Left cardiac atrium (tissue), 4 donors: Measurements from ENCODE around the gene PRPSAP1. TPM values are rescaled to one million over a fixed set of nuclear protein-coding genes. Genes with fewer than 3 reads are reported as not detected.

ENCODE experiments used
- ATAC-seq, 2 donors: fragments of 200-7000 bp; cut with Tn5 transposase; one replicate each; pipeline ENCODE4 v1.9.1; 2020; ENCODE audit warnings: mild to moderate bottlenecking in 2 of 2, moderate library complexity in 2 of 2
- DNase-seq: peaks from one replicate; pipeline ENCODE4 v3.0.0-alpha.2; 2020
- intact Hi-C, 2 donors: fragments of 100-400 bp; cut with DNase I; formaldehyde crosslinking; loops; one replicate each; pipeline versions ENCODE4 v1.14.1 to v1.15.1; 2022 to 2023
- total RNA-seq, 2 donors: library from RNA; stranded (reverse); fragmentation: NEBNext Ultra II Directional; extraction: Animal tissue kit (Norgen Biotek cat#: 25700); gene quantifications; one replicate each; pipeline ENCODE4 v1.2.1, GENCODE V29; 2021
- donor health status: DM: no; HTN: yes; CAD: no.
- donor health status: DM: no; HTN: yes; CAD: no; lungs with severe emphysema.
- donor health status: DM: yes; HTN: yes; CAD: no.
- donor health status: Dilated cardiomyopathy.

Gene PRPSAP1
- total RNA-seq, 2 donors from 2014 or later, result 38.9 to 39.3 TPM

GRCh38 chr17:76296889-76297288 lies 56.8 kb downstream of the PRPSAP1 start:
- ATAC-seq (no peak), DNase-seq (no peak)
- intact Hi-C loops, result loop anchor here (5.0 to 10.0 kb wide), 2 partner anchors 175 to 282 kb away; no protein-coding TSS in a partner anchor

GRCh38 chr17:76296186-76296585 lies 57.5 kb downstream of the PRPSAP1 start:
- peak; percentile 52 to 66 for ATAC-seq
- intact Hi-C loops, result loop anchor here (5.0 to 10.0 kb wide), 2 partner anchors 174 to 281 kb away; no protein-coding TSS in a partner anchor

GRCh38 chr17:76293106-76293505 lies 60.6 kb downstream of the PRPSAP1 start:
- DNase-seq, result no peak

More at GRCh38 chr17:76296186-76296585, 57.5 kb downstream of the PRPSAP1 start:
- no peak for DNase-seq

DNA sequence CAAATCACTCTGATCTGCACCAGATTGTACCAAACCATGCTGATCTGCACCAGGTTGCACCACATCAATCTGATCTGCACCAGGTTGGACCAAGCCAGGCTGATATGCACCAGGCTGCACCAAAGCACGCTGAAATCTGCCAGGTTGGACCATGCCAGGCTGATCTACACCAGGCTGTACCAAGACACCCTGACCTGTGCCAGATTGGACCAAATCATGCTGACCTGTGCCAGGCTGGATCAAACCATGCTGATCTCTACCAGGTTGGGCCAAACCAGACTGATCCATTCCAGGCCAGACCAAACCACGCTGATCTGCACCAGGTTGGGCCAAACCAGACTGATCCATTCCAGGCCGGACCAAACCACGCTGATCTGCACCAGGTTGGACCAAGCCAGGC lies 61.1 kb downstream of the PRPSAP1 start:
- DNase-seq (no peak), ATAC-seq (no peak)
- intact Hi-C loops, result loop anchor here in 1 of 2 donors (10.0 kb wide), 1 partner anchor 278 kb away; no protein-coding TSS in a partner anchor

More at GRCh38 chr17:76293106-76293505, 60.6 kb downstream of the PRPSAP1 start:
- no peak for ATAC-seq
- intact Hi-C loops, result loop anchor here in 1 of 2 donors (10.0 kb wide), 1 partner anchor 278 kb away; no protein-coding TSS in a partner anchor

GRCh38 chr17:76281573-76282371 lies 71.9 kb downstream of the PRPSAP1 start:
- DNase-seq (no peak), ATAC-seq (peak; percentile 21 to 38)
- intact Hi-C loops, result no loop called here

DNA sequence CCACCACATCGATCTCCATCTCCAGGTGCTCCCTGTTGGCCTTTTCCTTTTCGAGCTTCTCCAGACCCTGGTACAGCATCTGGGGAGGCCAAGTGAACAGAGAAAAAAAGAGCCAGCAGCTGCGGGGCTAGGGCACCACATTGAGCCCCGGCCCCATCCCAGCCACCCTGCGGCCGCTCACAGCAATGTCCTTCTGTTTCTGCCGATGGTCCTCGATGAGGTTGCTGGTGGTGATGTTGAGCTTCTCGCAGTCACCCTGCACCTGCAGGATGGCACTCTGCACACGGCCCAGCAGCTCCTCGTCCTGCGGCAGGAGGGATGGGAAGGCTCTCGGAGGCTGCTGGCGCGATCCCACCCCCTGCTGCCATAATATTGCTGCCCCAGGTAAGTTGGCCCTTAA lies 73.1 kb downstream of the PRPSAP1 start:
- intact Hi-C loops, result no loop called here
- DNase-seq (no peak), ATAC-seq (no peak)

DNA sequence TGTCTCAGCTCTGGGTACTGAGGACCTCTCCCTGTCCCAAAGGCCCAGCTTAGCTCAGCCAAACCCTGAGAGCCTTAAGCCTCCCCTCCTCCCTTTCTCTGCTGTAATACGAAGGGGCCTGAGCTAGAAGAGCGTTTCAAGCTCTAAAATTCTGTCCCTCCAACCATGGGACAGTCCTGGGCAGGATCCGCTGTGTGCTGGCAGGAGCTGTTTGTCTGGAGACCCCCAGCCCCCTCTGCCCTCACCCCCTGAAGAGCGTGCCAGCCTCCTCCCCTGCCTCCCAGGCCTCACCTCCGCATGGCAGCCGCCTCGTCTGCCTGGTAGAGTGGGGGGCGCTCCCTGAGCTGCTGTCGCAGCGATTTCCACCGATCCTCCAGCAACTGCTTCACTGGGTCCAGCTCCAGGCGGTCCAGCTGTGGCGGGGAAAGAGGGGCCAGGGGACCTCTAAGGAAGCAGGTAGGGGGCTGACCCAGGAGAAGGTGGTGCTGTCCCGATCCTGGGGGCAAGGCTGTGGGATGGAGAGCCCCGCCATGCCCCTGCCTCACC lies 73.9 kb downstream of the PRPSAP1 start:
- intact Hi-C loops, result loop anchor here (1.0 to 10.0 kb wide), 4 partner anchors 95 to 159 kb away; no protein-coding TSS in a partner anchor
- DNase-seq (no peak), ATAC-seq (no peak)

DNA sequence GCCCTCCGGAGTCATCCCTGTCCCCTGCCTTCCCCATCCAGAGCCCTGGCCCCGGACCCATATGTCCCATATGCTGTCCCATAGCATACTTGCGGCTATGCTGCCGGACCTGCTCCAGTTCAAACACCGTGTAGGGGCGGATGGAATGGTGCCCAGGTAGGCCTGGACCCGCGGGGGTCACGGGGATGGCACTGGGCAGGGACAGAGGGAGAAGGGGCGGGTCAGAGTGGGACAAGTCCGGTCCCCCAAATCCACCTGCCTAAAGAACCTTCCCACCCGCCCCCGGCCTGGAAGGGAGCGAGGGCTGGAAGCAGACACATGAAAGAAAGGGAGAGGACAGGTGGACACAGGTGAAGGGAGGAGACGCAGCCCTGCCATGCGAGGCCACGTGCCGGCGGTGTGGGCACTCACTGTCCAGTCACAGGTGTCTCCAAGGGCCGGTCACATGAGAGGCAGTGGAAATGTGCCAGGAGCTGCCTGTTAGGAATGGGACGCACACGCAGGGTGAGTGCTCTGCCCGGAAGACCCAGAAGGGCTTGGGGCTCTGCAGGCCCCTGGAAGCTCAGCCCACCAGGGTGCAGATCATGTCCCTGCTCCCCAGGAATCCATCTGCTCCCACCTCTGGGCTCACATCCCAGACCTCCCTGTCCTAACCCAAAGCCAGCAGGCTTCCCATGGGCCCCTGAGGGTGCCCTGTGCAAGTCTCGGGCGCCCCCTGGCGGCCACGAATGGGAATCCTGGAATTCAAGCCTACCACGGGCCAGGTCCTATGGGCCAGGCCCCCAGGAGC lies 74.6 kb downstream of the PRPSAP1 start:
- peak; percentile 87 to 88 for ATAC-seq
- intact Hi-C loops, result loop anchor here (1.0 to 10.0 kb wide), 4 partner anchors 94 to 158 kb away; no protein-coding TSS in a partner anchor
- peak; percentile 90 for DNase-seq

GRCh38 chr17:76278268-76278908 lies 75.3 kb downstream of the PRPSAP1 start:
- intact Hi-C loops, result loop anchor here (5.0 to 10.0 kb wide), 3 partner anchors 94 to 156 kb away; no protein-coding TSS in a partner anchor
- ATAC-seq (no peak), DNase-seq (no peak)

DNA sequence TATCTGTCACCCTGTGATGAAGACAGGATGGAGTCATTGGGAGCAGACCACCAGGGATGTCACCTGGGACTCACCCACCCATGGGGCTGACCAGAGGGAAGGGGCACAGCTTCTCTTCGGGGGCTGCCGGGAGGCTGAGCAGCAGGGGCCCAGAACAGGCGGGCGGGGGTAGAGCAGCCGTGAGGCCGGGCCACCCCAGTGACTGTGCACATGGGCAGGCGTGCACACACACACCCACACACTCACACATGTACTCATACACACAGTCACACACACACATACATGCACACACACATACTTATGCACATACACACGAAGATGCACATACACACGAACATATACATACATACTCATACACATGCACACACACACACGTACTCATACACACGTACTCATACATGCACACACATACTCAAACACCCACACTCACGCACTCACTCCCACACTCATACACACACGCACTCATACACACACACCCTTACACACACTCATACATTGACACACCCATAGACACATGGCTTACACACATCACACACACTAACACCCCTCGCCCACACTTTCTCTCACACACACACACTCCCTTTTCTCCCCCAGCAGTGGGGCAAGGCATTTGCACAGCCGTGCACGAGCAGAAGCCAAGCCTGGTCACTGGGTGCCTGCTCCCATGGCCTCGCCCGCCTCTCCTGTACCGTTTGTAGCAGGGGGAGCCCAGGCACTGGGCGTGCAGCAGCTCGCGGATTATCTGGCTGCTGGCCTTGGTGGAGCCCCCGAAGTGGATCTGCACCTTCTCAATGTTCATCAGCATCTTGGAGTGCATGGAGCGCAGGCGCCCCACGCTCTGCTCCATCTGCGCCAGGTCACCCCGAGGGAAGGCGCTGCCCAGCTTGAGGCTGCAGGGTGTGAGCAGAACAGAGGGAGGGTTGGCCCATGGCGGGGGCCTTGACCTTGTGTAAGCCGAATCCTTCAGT lies 76.1 kb downstream of the PRPSAP1 start:
- intact Hi-C loops, result loop anchor here (5.0 to 10.0 kb wide), 3 partner anchors 93 to 155 kb away; no protein-coding TSS in a partner anchor
- DNase-seq, result no peak
- ATAC-seq, result no peak

DNA sequence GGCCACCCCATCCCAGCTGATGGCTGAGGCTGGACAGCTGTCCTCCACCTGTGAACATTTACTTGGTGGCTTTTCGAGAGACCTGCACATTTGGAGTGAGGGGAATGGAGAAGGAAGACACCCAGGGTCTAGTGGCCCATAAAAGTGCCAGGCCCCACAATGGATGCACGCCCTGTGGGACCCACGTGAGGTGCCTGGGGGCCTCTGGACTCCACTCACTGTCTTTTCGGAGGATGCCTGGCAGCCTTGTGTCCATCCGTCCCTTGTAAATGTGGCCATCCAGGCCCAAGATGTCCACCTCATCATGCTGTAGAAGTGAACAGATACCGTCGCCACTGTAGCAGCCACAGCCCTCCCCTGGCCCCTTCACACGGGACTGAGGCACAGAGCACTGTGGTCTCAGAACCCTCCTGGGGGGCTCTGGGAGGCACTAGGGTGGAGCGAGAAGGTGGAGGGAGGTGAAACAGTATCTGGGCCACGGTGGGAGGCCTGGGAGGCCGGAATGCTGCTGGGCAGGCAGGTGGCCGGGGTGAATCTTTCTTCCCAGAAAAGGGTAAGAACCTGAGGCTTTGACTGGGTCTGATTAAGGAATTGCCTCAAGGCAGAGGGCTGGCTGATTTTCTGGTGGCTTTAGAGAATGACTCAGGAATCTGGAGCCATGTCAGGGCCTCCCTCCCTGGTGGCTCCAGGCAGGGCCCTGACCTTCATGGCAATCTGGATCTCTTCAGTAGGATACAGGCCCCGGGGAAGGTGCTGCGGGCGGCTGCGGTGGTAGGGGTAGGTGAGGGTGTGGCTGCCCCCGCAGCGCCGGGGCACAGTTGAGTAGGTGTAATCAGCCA lies 77.0 kb downstream of the PRPSAP1 start:
- no peak for DNase-seq
- intact Hi-C loops, result loop anchor here (5.0 to 10.0 kb wide), 3 partner anchors 92 to 154 kb away; no protein-coding TSS in a partner anchor
- no peak for ATAC-seq

- intact Hi-C loops, result loop anchor here (5.0 to 10.0 kb wide), 3 partner anchors 91 to 154 kb away; no protein-coding TSS in a partner anchor
- ATAC-seq, result no peak
- no peak for DNase-seq
Measured at GRCh38 chr17:76276069-76276431, 77.7 kb downstream of the PRPSAP1 start.

DNA sequence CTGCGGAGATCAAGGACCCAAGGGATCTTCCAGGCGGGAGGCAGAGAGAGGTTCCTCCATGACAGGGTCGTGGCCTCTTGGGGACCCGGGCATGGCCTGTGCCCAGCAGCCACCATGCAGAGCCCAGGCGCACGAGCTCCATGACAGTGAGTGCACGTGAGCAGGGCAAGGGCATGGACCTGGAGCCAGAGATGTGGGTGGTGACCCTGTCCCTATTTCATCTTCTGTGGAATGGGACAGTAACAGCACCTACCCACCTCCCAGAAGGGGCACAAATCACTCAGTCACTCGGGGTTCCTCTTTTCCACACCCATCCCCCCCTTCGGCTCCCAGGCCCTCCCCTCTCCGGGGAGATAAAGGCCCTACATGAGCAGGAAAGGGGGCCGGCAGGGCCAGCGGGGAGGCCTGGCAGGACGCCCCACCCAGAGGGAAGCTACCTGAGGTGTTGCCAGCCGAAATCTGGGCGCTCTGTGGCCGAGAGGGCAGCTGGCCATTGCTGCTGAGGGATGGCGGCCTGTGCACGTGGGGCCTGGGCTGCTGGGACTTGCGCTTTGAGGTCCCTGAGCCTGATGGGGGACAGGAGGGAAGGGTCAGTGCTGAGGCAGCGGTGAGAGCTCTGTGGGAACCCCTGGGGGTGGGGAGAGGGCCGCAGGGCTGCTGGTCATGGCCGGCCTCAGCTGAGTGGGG lies 78.2 kb downstream of the PRPSAP1 start:
- ATAC-seq, result peak in 1 of 2 donors; percentile 4
- no peak for DNase-seq
- intact Hi-C loops, result loop anchor here (5.0 to 10.0 kb wide), 3 partner anchors 91 to 153 kb away; no protein-coding TSS in a partner anchor

- ATAC-seq (peak in 1 of 2 donors; percentile 13), DNase-seq (no peak)
- intact Hi-C loops, result loop anchor here in 1 of 2 donors (10.0 kb wide), 1 partner anchor 90 kb away; no protein-coding TSS in a partner anchor
Measured at GRCh38 chr17:76274112-76274956, 79.4 kb downstream of the PRPSAP1 start.
